ENCODE results near the gene ST6GALNAC6. TPM values are rescaled to one million over a fixed set of nuclear protein-coding genes. Genes with fewer than 3 reads are reported as not detected.
"Not testable (repeated sequence)": the region's sequence is repeated elsewhere in the genome, so short reads cannot be mapped to it uniquely, and the experiment has no call there.

Gene ST6GALNAC6
- total and polyA plus RNA-seq, 5 donors from 2014 or later: 43.7 to 136 (median 48.6) TPM

GRCh38 chr9:127872369-127873222 lies 26.8 kb downstream of the ST6GALNAC6 start:
- no peak overlapping the region for H3K4me3 ChIP-seq (ENCODE audit: low read depth, low read length)
- peaks cover 9% of the 10 kb centered on the region for H3K36me3 Mint-ChIP-seq
- DNase-seq (no peak), ATAC-seq (ENCODE audit: low read depth in 2 of 2) (no peak)
- H3K27me3 ChIP-seq (ENCODE audit: control insufficient read depth, insufficient read depth, low read length): no peaks in the 10 kb centered on the region
- no peak overlapping the region for H3K27ac Mint-ChIP-seq
- H3K27me3 Mint-ChIP-seq: no peaks in the 10 kb centered on the region
- no peak overlapping the region for H3K27ac ChIP-seq (ENCODE audit: insufficient read depth, low read length, poor library complexity, severe bottlenecking)
- no peaks in the 10 kb centered on the region for H3K9me3 Mint-ChIP-seq
- H3K4me1 ChIP-seq (ENCODE audit: control insufficient read depth, insufficient read depth, low read length, poor library complexity, severe bottlenecking): peaks cover 6% of the 10 kb centered on the region
- peaks cover 0 to 9% (median 0%) of the 10 kb centered on the region in 4 donors for H3K4me1 Mint-ChIP-seq
- no peaks in the 10 kb centered on the region for H3K9me3 ChIP-seq (ENCODE audit: control insufficient read depth in 2 of 2, low read length in 2 of 2)
- H3K4me3 Mint-ChIP-seq: no peak overlapping the region
- no peaks in the 10 kb centered on the region for H3K36me3 ChIP-seq (ENCODE audit: control insufficient read depth, insufficient read depth, low read length)

GRCh38 chr9:127871531-127871930 lies 27.9 kb downstream of the ST6GALNAC6 start:
- Mint-ChIP-seq H3K27ac (peak overlapping the region in 1 of 3 donors; percentile 74), H3K36me3 (peaks cover 9% of the 10 kb centered on the region), H3K27me3 (no peaks in the 10 kb centered on the region), H3K4me1 (peaks cover 0 to 5% (median 0%) of the 10 kb centered on the region in 4 donors), H3K4me3 (no peak overlapping the region), H3K9me3 (no peaks in the 10 kb centered on the region)
- no peaks in the 10 kb centered on the region for H3K9me3 ChIP-seq (ENCODE audit: control insufficient read depth in 2 of 2, low read length in 2 of 2)
- no peaks in the 10 kb centered on the region for H3K4me1 ChIP-seq (ENCODE audit: control insufficient read depth, insufficient read depth, low read length, poor library complexity, severe bottlenecking)
- no peak for DNase-seq
- no peaks in the 10 kb centered on the region for H3K36me3 ChIP-seq (ENCODE audit: control insufficient read depth, insufficient read depth, low read length)
- no peak overlapping the region for H3K4me3 ChIP-seq (ENCODE audit: low read depth, low read length)
- no peaks in the 10 kb centered on the region for H3K27me3 ChIP-seq (ENCODE audit: control insufficient read depth, insufficient read depth, low read length)
- no peak for ATAC-seq (ENCODE audit: low read depth in 2 of 2)
- no peak overlapping the region for H3K27ac ChIP-seq (ENCODE audit: insufficient read depth, low read length, poor library complexity, severe bottlenecking)

- no peak for ATAC-seq (ENCODE audit: low read depth in 2 of 2)
- DNase-seq: no peak
- Mint-ChIP-seq H3K27me3 (no peaks in the 10 kb centered on the region), H3K9me3 (no peaks in the 10 kb centered on the region), H3K4me1 (peaks cover 0 to 9% (median under 1%) of the 10 kb centered on the region in 4 donors), H3K4me3 (no peak overlapping the region), H3K27ac (no peak overlapping the region), H3K36me3 (peaks cover 10% of the 10 kb centered on the region)
- no peaks in the 10 kb centered on the region for H3K4me1 ChIP-seq (ENCODE audit: control insufficient read depth, insufficient read depth, low read length, poor library complexity, severe bottlenecking)
- H3K27ac ChIP-seq (ENCODE audit: insufficient read depth, low read length, poor library complexity, severe bottlenecking): no peak overlapping the region
- no peaks in the 10 kb centered on the region for H3K36me3 ChIP-seq (ENCODE audit: control insufficient read depth, insufficient read depth, low read length)
- H3K27me3 ChIP-seq (ENCODE audit: control insufficient read depth, insufficient read depth, low read length): no peaks in the 10 kb centered on the region
- no peak overlapping the region for H3K4me3 ChIP-seq (ENCODE audit: low read depth, low read length)
- no peaks in the 10 kb centered on the region for H3K9me3 ChIP-seq (ENCODE audit: control insufficient read depth in 2 of 2, low read length in 2 of 2)
Observed at GRCh38 chr9:127870887-127871286, 28.5 kb downstream of the ST6GALNAC6 start.

GRCh38 chr9:127870153-127870491 lies 29.3 kb downstream of the ST6GALNAC6 start:
- not testable (repeated sequence) for H3K27ac Mint-ChIP-seq; H3K27me3 ChIP-seq (ENCODE audit: control insufficient read depth, insufficient read depth, low read length); H3K36me3 ChIP-seq (ENCODE audit: control insufficient read depth, insufficient read depth, low read length); DNase-seq; H3K9me3 ChIP-seq (ENCODE audit: control insufficient read depth in 2 of 2, low read length in 2 of 2); H3K4me3 ChIP-seq (ENCODE audit: low read depth, low read length); H3K27ac ChIP-seq (ENCODE audit: insufficient read depth, low read length, poor library complexity, severe bottlenecking); ATAC-seq (ENCODE audit: low read depth in 2 of 2); H3K4me3 Mint-ChIP-seq; H3K9me3 Mint-ChIP-seq; H3K27me3 Mint-ChIP-seq; H3K4me1 ChIP-seq (ENCODE audit: control insufficient read depth, insufficient read depth, low read length, poor library complexity, severe bottlenecking)
- peaks cover 0 to 17% (median 6%) of the 10 kb centered on the region in 4 donors for H3K4me1 Mint-ChIP-seq
- peaks cover 12% of the 10 kb centered on the region for H3K36me3 Mint-ChIP-seq

- H3K9me3 ChIP-seq (ENCODE audit: control insufficient read depth in 2 of 2, low read length in 2 of 2): no peaks in the 10 kb centered on the region
- Mint-ChIP-seq H3K36me3 (peaks cover 12% of the 10 kb centered on the region), H3K4me3 (no peak overlapping the region), H3K27me3 (no peaks in the 10 kb centered on the region), H3K27ac (no peak overlapping the region), H3K9me3 (no peaks in the 10 kb centered on the region), H3K4me1 (peaks cover 0 to 21% (median 6%) of the 10 kb centered on the region in 4 donors)
- H3K27ac ChIP-seq (ENCODE audit: insufficient read depth, low read length, poor library complexity, severe bottlenecking): no peak overlapping the region
- peaks cover 4% of the 10 kb centered on the region for H3K4me1 ChIP-seq (ENCODE audit: control insufficient read depth, insufficient read depth, low read length, poor library complexity, severe bottlenecking)
- no peak overlapping the region for H3K4me3 ChIP-seq (ENCODE audit: low read depth, low read length)
- no peaks in the 10 kb centered on the region for H3K36me3 ChIP-seq (ENCODE audit: control insufficient read depth, insufficient read depth, low read length)
- peak; percentile 66 to 67 (median 66) for DNase-seq
- peak; percentile 66 to 71 for ATAC-seq (ENCODE audit: low read depth in 2 of 2)
- no peaks in the 10 kb centered on the region for H3K27me3 ChIP-seq (ENCODE audit: control insufficient read depth, insufficient read depth, low read length)
Observed at GRCh38 chr9:127869310-127870152, 29.9 kb downstream of the ST6GALNAC6 start.

- Histone ChIP-seq H3K27me3 (ENCODE audit: control insufficient read depth, insufficient read depth, low read length) (no peaks in the 10 kb centered on the region), H3K9me3 (ENCODE audit: control insufficient read depth in 2 of 2, low read length in 2 of 2) (no peaks in the 10 kb centered on the region), H3K27ac (ENCODE audit: insufficient read depth, low read length, poor library complexity, severe bottlenecking) (no peak overlapping the region), H3K4me1 (ENCODE audit: control insufficient read depth, insufficient read depth, low read length, poor library complexity, severe bottlenecking) (peaks cover 4% of the 10 kb centered on the region), H3K36me3 (ENCODE audit: control insufficient read depth, insufficient read depth, low read length) (no peaks in the 10 kb centered on the region), H3K4me3 (ENCODE audit: low read depth, low read length) (no peak overlapping the region)
- no peaks in the 10 kb centered on the region for H3K9me3 Mint-ChIP-seq
- peaks cover 0 to 21% (median 6%) of the 10 kb centered on the region in 4 donors for H3K4me1 Mint-ChIP-seq
- H3K27me3 Mint-ChIP-seq: no peaks in the 10 kb centered on the region
- peak overlapping the region in 2 of 3 donors; percentile 44 to 68 for H3K27ac Mint-ChIP-seq
- H3K4me3 Mint-ChIP-seq: no peak overlapping the region
- DNase-seq: no peak
- H3K36me3 Mint-ChIP-seq: peaks cover 12% of the 10 kb centered on the region
- no peak for ATAC-seq (ENCODE audit: low read depth in 2 of 2)
Observed at GRCh38 chr9:127868278-127868902, 31.0 kb downstream of the ST6GALNAC6 start.

- Histone ChIP-seq H3K4me1 (ENCODE audit: control insufficient read depth, insufficient read depth, low read length, poor library complexity, severe bottlenecking) (peaks cover 4% of the 10 kb centered on the region), H3K4me3 (ENCODE audit: low read depth, low read length) (no peak overlapping the region), H3K27me3 (ENCODE audit: control insufficient read depth, insufficient read depth, low read length) (no peaks in the 10 kb centered on the region), H3K27ac (ENCODE audit: insufficient read depth, low read length, poor library complexity, severe bottlenecking) (no peak overlapping the region), H3K36me3 (ENCODE audit: control insufficient read depth, insufficient read depth, low read length) (no peaks in the 10 kb centered on the region), H3K9me3 (ENCODE audit: control insufficient read depth in 2 of 2, low read length in 2 of 2) (no peaks in the 10 kb centered on the region)
- Mint-ChIP-seq H3K9me3 (no peaks in the 10 kb centered on the region), H3K36me3 (peaks cover 12% of the 10 kb centered on the region), H3K4me1 (peaks cover 6 to 27% (median 9%) of the 10 kb centered on the region in 4 donors), H3K4me3 (no peak overlapping the region), H3K27me3 (no peaks in the 10 kb centered on the region), H3K27ac (no peak overlapping the region)
- ATAC-seq (ENCODE audit: low read depth in 2 of 2) (no peak), DNase-seq (no peak)
Observed at GRCh38 chr9:127867356-127868277, 31.8 kb downstream of the ST6GALNAC6 start.
